G401.6 (cell line): ENCODE measurements around the gene MOB3A.
"Not testable (repeated sequence)": the region's sequence is repeated elsewhere in the genome, so short reads cannot be mapped to it uniquely, and the experiment has no call there.

Experiments used
- FAIRE-seq: peaks from 2 replicates; lab custom pipeline; 2012; peaks lifted over from hg19 to GRCh38; lab: Jason Lieb, UNC

Gene MOB3A

DNA sequence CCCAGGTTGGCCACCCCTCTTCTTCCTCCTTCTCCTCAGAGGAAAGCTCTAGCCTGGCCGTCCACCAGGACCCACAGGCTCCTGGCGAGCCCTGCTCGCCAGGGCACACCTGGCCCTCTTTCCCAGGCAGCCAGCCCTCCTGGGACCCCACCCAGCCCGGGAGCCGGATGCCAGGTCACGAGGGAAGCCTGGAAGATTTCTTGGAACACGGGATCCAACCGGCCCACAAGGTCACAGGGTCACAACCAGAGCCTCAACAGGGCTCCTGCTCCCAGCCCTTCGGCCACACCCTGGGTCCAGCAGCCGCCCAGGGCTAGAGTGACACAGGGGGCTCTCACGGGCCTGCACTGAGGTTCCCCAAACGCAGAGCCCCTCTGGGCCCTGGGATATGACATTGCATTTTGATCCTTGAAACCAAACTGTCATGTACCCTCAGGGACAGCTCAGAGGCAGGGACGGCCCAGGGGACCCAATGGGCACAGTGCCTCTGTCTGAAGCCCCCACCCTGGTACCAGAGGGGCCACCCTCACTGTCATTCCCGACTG, 50.6 kb downstream of the MOB3A start:
- FAIRE-seq: no peak

DNA sequence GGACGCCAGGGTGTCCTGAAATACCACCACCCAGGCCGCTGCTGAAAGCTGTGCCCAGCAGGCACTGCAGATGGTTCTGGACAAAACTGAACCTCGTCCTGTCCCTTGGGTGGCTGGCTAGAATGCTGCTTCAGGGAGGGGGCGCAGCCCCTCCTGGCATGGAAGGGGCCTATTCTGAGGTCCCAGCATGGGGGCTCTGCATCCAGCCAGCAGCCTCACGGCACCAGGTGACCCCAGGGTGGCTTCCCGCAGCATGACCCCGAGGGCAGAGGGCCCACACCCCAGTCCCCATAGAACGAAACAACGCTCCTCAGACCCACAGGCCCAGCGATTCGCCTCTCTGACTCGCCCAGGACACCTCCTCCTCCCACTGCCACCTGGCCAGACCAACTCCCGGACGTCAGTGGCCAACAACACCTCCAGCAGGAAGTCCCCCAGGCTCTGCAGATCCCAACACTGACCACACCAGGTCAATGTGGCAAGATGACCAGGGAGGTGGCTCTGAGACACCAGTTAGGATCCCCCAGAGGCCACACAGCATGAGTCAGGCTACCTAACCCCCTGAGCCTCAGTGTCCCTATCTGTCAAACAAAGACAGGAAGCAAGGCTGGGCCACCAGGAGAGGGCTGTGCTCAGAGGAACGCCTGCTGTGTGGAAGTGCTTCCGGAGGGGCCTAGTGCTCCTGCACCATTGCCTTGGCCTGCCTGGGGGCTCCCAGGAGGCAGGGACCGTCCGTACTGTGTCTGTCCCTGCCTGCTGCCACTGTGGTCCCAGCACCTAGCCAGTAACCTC, 51.2 kb downstream of the MOB3A start:
- no peak for FAIRE-seq

GRCh38 chr19:2043961-2044708, 52.0 kb downstream of the MOB3A start:
- no peak for FAIRE-seq

GRCh38 chr19:2043251-2043641, 52.9 kb downstream of the MOB3A start:
- no peak for FAIRE-seq

- no peak for FAIRE-seq
Observed at GRCh38 chr19:2042485-2043250, 53.5 kb downstream of the MOB3A start.

DNA sequence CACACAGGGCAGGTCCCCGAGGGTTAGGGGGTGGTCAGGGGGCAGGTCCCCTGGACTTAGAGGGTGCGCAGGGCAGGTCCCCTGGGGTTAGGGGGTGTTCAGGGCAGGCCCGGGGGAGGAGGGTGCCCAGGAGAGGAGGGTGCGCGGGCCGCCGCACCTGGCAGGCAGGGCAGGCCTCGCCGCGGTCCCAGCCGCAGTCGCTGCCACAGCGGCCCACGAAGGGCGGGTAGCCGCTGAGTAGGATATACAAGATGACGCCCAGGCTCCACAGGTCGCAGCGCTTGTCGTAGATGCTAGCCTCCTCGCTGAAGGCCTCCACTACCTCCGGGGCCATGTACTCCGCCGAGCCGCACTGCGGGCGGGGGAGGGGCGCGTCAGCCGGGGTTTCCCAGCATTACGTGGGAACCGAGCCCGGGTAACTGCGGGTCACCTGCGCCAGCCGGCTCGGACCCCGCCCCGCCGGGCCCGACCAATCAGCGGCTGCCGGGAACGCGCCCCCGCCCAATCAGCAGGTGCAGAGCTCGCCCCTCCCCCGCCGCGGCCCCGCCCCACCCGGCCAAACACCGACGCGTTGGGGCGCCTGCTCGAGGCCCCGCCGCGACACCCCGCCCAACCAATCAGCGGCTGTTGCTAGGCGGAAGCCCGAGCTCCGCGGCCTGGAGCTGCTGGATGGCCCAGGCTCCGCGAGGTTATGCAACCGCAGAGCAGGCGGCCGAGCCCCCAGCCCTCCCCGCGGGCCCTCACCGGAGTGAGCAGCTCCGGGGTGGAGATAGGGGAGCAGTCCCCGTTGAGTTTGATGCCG, 54.2 kb downstream of the MOB3A start:
- FAIRE-seq: no peak

- FAIRE-seq: no peak
Observed at GRCh38 chr19:2041433-2041682, 54.8 kb downstream of the MOB3A start.

DNA sequence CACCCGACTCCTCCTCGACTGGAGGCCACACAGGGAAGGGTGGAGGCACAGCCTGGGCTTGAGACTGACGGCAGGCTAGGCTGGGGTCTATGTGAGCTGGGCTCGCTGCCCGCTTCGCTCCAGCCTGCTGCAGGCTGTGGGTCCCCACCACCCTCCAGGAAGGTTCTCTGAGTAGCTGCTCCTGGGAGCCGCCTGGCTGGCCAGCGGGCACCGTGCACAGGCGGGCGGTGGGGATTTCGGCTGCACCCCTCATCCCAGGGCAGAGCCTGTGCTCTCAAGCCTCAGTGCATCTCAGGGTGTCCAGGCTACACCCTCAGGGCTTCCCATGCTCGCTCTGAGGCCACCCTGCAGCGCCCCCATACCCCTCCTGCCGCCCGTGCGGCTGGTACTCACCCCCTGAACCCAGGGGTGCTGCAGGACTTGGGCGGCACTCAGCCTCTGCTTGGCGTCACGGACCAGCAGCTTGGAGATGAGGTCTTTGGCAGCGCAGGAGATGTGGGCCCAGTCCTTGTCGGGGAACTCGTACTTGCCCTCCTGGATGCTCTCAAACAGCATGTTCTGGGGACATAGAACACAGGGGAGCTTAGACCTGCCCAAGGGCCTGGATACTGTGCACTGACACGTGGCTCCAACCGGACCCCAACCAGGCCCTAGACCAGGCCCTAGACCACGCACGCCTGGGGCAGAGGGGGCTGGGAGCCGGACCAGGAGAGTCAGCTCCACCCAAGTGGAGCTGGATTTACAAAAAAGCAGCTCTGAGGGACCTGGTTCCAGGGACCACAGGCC, 55.3 kb downstream of the MOB3A start:
- no peak for FAIRE-seq

GRCh38 chr19:2039959-2040646, 56.0 kb downstream of the MOB3A start:
- FAIRE-seq: no peak

- no peak for FAIRE-seq
Observed at GRCh38 chr19:2039089-2039958, 56.8 kb downstream of the MOB3A start.

GRCh38 chr19:2038284-2039088, 57.6 kb downstream of the MOB3A start:
- no peak for FAIRE-seq

DNA sequence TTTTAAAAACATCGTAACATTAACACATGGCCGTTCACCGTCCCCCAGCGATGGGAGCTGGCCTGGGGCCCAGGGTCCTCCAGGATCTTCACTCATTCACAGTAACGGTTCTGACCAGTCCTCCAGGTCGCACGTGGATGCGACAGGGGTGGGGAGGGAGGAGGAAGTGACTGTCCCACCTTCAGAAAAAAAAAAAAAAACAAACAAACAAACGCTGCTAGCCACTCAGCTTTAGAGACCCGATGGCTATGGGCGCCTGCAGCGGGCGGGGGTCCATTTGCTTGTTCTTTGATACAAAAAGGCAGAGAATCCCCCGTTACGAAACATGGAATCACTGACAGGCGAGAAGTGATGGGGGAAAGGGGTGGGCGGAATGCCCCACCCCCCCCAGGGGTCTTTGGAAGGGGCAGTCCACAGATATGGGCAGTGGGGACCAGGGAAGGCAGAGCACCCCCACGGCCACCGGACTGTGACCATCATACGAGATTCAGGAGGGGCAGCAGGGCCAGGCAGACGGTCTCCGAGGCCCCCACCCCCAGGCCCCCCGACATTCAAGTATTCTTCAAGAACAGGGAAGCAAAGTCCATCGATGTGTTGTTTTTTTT, 58.4 kb downstream of the MOB3A start:
- no peak for FAIRE-seq

GRCh38 chr19:2036424-2036823, 59.7 kb downstream of the MOB3A start:
- no peak for FAIRE-seq

- no peak for FAIRE-seq
Observed at GRCh38 chr19:2035590-2035991, 60.5 kb downstream of the MOB3A start.

- peak; percentile 33 for FAIRE-seq
Observed at GRCh38 chr19:2034729-2035589, 61.2 kb downstream of the MOB3A start.

DNA sequence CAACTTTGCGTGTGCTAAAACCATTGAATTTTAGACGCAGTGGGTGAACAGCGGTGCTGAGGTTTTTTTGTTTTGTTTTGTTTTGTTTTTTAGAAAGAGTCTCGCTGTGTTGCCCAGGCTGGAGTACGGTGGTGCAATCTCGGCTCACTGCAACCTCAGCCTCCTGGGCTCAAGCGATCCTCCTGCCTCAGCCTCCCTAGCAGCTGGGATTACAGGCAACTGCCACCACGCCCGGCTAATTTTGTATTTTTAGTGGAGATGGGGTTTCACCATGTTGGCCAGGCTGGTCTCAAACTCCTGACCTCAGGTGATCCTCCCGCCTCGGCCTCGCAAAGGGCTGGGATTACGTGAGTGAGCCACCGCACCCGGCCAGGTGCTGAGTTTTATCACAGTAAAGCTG, 61.9 kb downstream of the MOB3A start:
- not testable (repeated sequence) for FAIRE-seq

- no peak for FAIRE-seq
Observed at GRCh38 chr19:2033825-2034159, 62.3 kb downstream of the MOB3A start.
